CD8-positive, alpha-beta memory T cell (primary cell): ENCODE measurements around the gene BTN2A1. TPM values are rescaled to one million over a fixed set of nuclear protein-coding genes. Genes with fewer than 3 reads are reported as not detected.
"Not testable (repeated sequence)": the region's sequence is repeated elsewhere in the genome, so short reads cannot be mapped to it uniquely, and the experiment has no call there.

Experiments used
- CTCF ChIA-PET: fragments of 350-600 bp; sonication (Branson Sonifier 250); formaldehyde crosslinking; loops from one replicate; lab custom pipeline; 2021; ENCODE audit warnings: antibody characterized with exemption; lab: Charles Lee
- POLR2A ChIA-PET: fragments of 350-600 bp; sonication (Branson Sonifier 250); formaldehyde crosslinking; loops from one replicate; lab custom pipeline; 2021; ENCODE audit warnings: antibody characterized with exemption; lab: Charles Lee
- DNase-seq, 5 donors: peaks; one replicate each; pipeline versions ENCODE4 v3.0.0 to v3.0.0-alpha.2; 2020 to 2022; ENCODE audit warnings: mixed read lengths in 1 of 5
- H3K27ac ChIP-seq: one replicate; pipeline ENCODE4 v1.7.0; 2013; ENCODE audit warnings: low read depth, mild to moderate bottlenecking, low read length, moderate library complexity
- H3K27me3 ChIP-seq: 2 replicates; pipeline ENCODE4 v1.7.0; 2013; ENCODE audit warnings: low read length, mild to moderate bottlenecking; ENCODE audit not compliant: insufficient read depth, poor library complexity, severe bottlenecking
- H3K36me3 ChIP-seq: 2 replicates; pipeline ENCODE4 v1.7.0; 2013; ENCODE audit warnings: mild to moderate bottlenecking, low read length, moderate library complexity; ENCODE audit not compliant: insufficient read depth
- H3K4me1 ChIP-seq: 2 replicates; pipeline ENCODE4 v1.7.0; 2013; ENCODE audit warnings: mild to moderate bottlenecking, low read length, moderate library complexity; ENCODE audit not compliant: insufficient read depth
- H3K4me3 ChIP-seq: 2 replicates; pipeline ENCODE4 v1.7.0; 2013; ENCODE audit warnings: mild to moderate bottlenecking, low read length
- H3K9me3 ChIP-seq: 2 replicates; pipeline ENCODE4 v1.7.0; 2013; ENCODE audit warnings: mild to moderate bottlenecking, low read length
- H3K27ac Mint-ChIP-seq, 8 donors: one replicate each; pipeline ENCODE4 v1.8.0; 2020 to 2021; ENCODE audit warnings: mixed read lengths in 8 of 8, mild to moderate bottlenecking in 6 of 8, inconsistent platforms in 3 of 8, moderate library complexity in 3 of 8
- H3K27me3 Mint-ChIP-seq, 2 donors: one replicate each; pipeline ENCODE4 v1.8.0; 2020 to 2021; ENCODE audit warnings: mixed read lengths in 2 of 2, mild to moderate bottlenecking in 1 of 2, moderate library complexity in 1 of 2
- H3K36me3 Mint-ChIP-seq, 3 donors: one replicate each; pipeline ENCODE4 v1.8.0; 2020 to 2021; ENCODE audit warnings: mixed read lengths in 3 of 3, inconsistent platforms in 1 of 3, mild to moderate bottlenecking in 1 of 3
- H3K4me1 Mint-ChIP-seq, 3 donors: one replicate each; pipeline ENCODE4 v1.8.0; 2020 to 2021; ENCODE audit warnings: mixed read lengths in 3 of 3, inconsistent platforms in 1 of 3, mild to moderate bottlenecking in 1 of 3
- H3K4me3 Mint-ChIP-seq, 7 donors: one replicate each; pipeline ENCODE4 v1.8.0; 2020 to 2021; ENCODE audit warnings: mixed read lengths in 7 of 7, mild to moderate bottlenecking in 6 of 7, moderate library complexity in 4 of 7, inconsistent platforms in 2 of 7
- H3K9me3 Mint-ChIP-seq, 5 donors: one replicate each; pipeline ENCODE4 v1.8.0; 2020 to 2022; ENCODE audit warnings: mixed read lengths in 5 of 5, mild to moderate bottlenecking in 3 of 5, moderate library complexity in 2 of 5, inconsistent platforms in 1 of 5
- polyA plus RNA-seq: library from polyadenylated mRNA; unstranded; fragments of 300-500 nt; fragmentation: Illumina TruSeq; gene quantifications from one replicate; pipeline ENCODE4 v1.2.3, GENCODE V29; 2021
- total RNA-seq, 2 experiments: library from RNA; stranded (reverse); gene quantifications; one replicate each; pipeline ENCODE4 v1.2.3, GENCODE V29; 2021

BTN2A1 gene
- total and polyA plus RNA-seq, 3 experiments from 2014 or later = 14.4 to 26.4 (median 24.0) TPM

DNA sequence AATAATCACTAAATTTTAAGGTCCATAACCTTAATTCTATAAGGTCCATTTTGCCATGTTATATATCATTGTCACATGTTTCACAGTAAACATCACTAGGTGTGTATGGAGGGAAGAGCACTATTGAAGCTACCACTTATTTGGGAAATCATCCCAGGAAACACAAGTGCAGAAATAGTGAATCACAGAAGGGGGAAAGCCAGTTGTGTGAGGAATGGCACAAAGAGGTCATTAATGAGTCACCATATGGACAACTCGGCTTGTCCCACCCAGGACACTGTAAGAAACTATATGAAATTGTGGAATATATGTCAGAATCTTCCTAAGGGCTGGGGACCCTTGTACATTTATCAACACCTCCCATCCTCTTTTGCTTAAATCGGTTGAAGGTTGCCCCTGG is 42.0 kb upstream of the BTN2A1 start:
- Mint-ChIP-seq H3K4me1 (peaks cover 6 to 27% (median 14%) of the 10 kb centered on the region in 3 donors), H3K4me3 (no peak overlapping the region), H3K27me3 (no peaks in the 10 kb centered on the region), H3K9me3 (peaks cover 0 to 6% (median 4%) of the 10 kb centered on the region in 5 donors), H3K27ac (no peak overlapping the region), H3K36me3 (peaks cover 34 to 55% (median 36%) of the 10 kb centered on the region in 3 donors)
- no peak for DNase-seq
- no peaks in the 10 kb centered on the region for H3K9me3 ChIP-seq
- no peaks in the 10 kb centered on the region for H3K27me3 ChIP-seq
- no peak overlapping the region for H3K4me3 ChIP-seq
- ChIA-PET CTCF (no interaction called here), POLR2A (no interaction called here)
- no peak overlapping the region for H3K27ac ChIP-seq
- peaks cover 17% of the 10 kb centered on the region for H3K36me3 ChIP-seq
- H3K4me1 ChIP-seq = peaks cover 5% of the 10 kb centered on the region

DNA sequence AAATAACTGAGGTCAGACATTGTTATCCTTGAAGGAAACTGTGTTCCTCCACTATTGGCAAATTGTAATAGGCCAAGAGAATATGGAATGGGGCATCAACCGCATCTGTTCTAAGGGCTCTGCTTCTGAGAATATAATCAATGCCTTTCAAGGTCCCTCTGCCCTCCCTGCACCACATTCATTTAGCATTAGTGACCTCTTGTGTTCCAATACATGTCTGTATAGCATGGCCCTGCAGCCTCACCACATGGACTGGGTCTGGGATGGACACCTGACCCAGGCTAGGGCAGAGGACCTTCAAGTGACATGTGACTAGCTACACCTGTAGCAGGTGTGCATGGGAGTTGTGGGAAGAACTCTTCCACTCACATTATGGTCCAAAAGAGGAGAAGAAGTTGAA is 41.5 kb upstream of the BTN2A1 start:
- ChIA-PET POLR2A (no interaction called here), CTCF (no interaction called here)
- Mint-ChIP-seq H3K4me1 (peaks cover 6 to 26% (median 14%) of the 10 kb centered on the region in 3 donors), H3K27ac (peak overlapping the region in 3 of 8 donors; percentile 24 to 79 (median 58)), H3K4me3 (no peak overlapping the region), H3K9me3 (peaks cover 0 to 6% (median 4%) of the 10 kb centered on the region in 5 donors), H3K36me3 (peaks cover 32 to 50% (median 34%) of the 10 kb centered on the region in 3 donors), H3K27me3 (no peaks in the 10 kb centered on the region)
- Histone ChIP-seq H3K4me1 (peaks cover 8% of the 10 kb centered on the region), H3K27ac (no peak overlapping the region), H3K27me3 (no peaks in the 10 kb centered on the region), H3K9me3 (no peaks in the 10 kb centered on the region), H3K36me3 (peaks cover 12% of the 10 kb centered on the region), H3K4me3 (no peak overlapping the region)
- no peak for DNase-seq

DNA sequence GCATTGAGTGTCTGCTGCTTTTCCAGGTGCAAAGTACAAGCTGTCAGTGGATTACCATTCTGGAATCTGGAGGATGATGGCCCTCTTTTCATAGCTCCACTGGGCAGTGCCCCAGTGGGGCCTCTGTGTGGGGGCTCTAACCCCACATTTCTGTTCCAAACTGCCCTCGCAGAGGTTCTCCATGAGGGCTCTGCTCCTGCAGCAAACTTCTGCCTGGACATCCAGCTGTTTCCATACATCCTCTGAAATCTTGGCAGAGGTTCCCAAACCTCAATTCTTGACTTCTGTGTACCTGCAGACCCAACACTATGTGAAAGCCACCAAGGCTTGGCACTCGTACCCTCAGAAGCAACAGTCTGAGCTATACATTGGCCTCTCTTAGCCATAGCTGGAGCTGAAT is 39.7 kb upstream of the BTN2A1 start:
- peaks cover 12% of the 10 kb centered on the region for H3K4me1 ChIP-seq
- H3K27me3 ChIP-seq, H3K27ac ChIP-seq, H3K36me3 ChIP-seq, CTCF ChIA-PET, H3K4me3 ChIP-seq, H3K9me3 ChIP-seq, H3K9me3 Mint-ChIP-seq, H3K27me3 Mint-ChIP-seq, DNase-seq, H3K4me3 Mint-ChIP-seq, POLR2A ChIA-PET: not testable (repeated sequence)
- H3K4me1 Mint-ChIP-seq = peaks cover 10 to 28% (median 14%) of the 10 kb centered on the region in 3 donors
- peaks cover 22 to 32% (median 26%) of the 10 kb centered on the region in 3 donors for H3K36me3 Mint-ChIP-seq
- H3K27ac Mint-ChIP-seq = peak overlapping the region in 1 of 8 donors; percentile 48

DNA sequence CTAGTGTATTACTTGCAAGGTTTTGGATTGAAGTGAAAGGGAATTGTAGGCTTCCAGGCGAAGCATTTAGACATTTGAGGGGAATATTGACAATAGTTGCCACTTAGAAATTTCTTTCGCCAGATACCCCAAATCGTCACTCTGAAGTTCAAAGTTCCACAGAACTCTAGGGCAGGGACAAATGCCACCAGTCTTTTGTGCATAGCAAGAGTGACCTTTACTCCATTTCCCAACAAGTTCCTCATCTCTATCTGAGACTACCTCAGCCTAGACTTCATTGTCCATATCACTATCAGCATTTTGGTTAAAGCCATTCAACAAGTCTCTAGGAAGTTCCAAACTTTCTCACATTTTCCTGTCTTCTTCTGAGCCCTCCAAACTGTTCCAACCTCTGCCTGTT is 39.0 kb upstream of the BTN2A1 start:
- H3K27me3 Mint-ChIP-seq, H3K4me3 ChIP-seq, POLR2A ChIA-PET, DNase-seq, H3K36me3 ChIP-seq, H3K27me3 ChIP-seq, H3K9me3 Mint-ChIP-seq, H3K27ac ChIP-seq, H3K9me3 ChIP-seq, CTCF ChIA-PET, H3K4me3 Mint-ChIP-seq: not testable (repeated sequence)
- Mint-ChIP-seq H3K36me3 (peaks cover 20 to 25% (median 20%) of the 10 kb centered on the region in 3 donors), H3K4me1 (peaks cover 8 to 24% (median 21%) of the 10 kb centered on the region in 3 donors), H3K27ac (peak overlapping the region in 2 of 8 donors; percentile 74 to 75)
- H3K4me1 ChIP-seq = peaks cover 12% of the 10 kb centered on the region

DNA sequence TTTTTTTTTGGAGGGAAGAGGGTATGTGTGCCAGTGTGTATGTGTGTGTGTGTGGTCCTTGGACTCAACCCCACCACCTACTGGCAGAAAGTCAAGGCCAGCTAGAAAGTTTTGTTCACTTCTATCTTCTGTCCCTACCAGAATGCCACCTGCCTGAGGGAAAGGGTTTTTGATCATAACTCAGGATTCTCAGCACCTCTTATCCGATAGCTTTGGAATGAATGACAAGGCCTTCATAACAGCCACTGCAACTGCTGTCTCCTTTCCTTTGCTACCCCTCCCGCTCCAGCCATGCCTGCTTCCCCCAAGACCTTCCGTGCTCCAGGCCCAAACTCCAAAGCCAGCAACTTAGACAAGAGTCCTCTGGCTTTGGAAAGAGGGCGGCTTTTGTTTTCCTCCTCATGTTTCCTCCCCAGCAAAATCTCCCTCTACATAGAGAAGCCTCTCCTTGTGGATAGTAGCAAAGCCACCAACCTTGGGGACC is 37.0 kb upstream of the BTN2A1 start:
- peak overlapping the region; percentile 83 for H3K27ac ChIP-seq
- CTCF ChIA-PET = interaction anchor here (0.9 kb wide), 1 partner anchor 58 kb away, joined by 3 read pairs; no protein-coding TSS in a partner anchor

DNA sequence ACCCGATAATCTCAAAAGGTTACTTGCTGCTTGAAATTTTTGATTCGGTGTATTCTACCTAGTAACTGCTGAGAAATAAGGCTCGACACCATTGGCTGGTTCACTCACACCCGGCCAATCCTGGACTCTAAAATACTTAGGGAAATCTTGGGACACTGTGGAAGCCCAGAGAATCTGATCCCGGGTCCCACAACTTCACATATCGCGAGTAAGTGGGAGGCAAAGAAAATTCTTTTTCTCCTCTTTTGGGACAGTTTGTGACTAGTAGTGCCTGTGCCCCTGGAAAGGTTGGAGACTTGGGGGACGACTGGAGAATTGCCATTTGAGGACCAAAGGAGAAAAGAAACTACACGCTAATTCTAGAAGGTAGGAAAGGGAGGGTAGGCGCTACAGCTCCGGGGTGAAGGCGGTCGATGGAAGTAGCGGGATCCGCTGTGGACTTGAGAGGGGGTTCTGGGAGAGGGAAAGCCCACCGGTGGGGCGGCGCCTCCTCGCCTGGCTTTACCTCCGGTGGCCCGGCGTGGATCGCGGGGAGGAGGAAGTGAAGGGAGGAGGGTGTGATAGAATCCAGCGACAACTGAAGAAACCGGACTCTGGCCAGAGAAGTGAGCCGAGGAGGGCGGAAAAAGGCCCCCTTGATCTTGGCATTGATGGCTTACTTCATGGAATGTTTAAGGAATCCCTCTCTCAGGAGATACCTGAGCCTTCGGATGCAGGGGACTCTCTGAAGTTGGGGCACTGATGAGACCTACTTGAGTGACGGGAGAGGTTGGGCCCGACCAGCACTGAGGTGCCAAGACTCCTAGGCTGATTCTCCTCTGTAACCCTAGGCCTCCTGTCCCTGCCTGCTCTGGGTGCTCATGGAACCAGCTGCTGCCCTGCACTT is 36.3 kb upstream of the BTN2A1 start:
- Mint-ChIP-seq H3K27me3 (no peaks in the 10 kb centered on the region), H3K36me3 (peaks cover 5 to 21% (median 7%) of the 10 kb centered on the region in 3 donors), H3K4me3 (no peak overlapping the region), H3K9me3 (peaks cover 0 to 6% (median 4%) of the 10 kb centered on the region in 5 donors), H3K4me1 (peaks cover 12 to 32% (median 18%) of the 10 kb centered on the region in 3 donors), H3K27ac (no peak overlapping the region)
- CTCF ChIA-PET = interaction anchor here (0.9 kb wide), 1 partner anchor 58 kb away, joined by 3 read pairs; no protein-coding TSS in a partner anchor
- POLR2A ChIA-PET = no interaction called here
- peaks cover 12% of the 10 kb centered on the region for H3K4me1 ChIP-seq
- no peaks in the 10 kb centered on the region for H3K27me3 ChIP-seq
- peak overlapping the region; percentile 81 for H3K4me3 ChIP-seq
- H3K36me3 ChIP-seq = no peaks in the 10 kb centered on the region
- H3K9me3 ChIP-seq = no peaks in the 10 kb centered on the region
- H3K27ac ChIP-seq = peak overlapping the region; percentile 83
- peak; percentile 28 to 71 (median 65) for DNase-seq

More for the DNA sequence above, 37.0 kb upstream of the BTN2A1 start:
- Mint-ChIP-seq H3K36me3 (peaks cover 8 to 20% (median 12%) of the 10 kb centered on the region in 3 donors), H3K27me3 (no peaks in the 10 kb centered on the region), H3K4me3 (no peak overlapping the region), H3K9me3 (peaks cover 0 to 6% (median 4%) of the 10 kb centered on the region in 5 donors), H3K4me1 (peaks cover 14 to 32% (median 19%) of the 10 kb centered on the region in 3 donors), H3K27ac (no peak overlapping the region)
- POLR2A ChIA-PET = no interaction called here
- DNase-seq = peak in 1 of 5 donors; percentile 18
- peak overlapping the region; percentile 81 for H3K4me3 ChIP-seq
- H3K27me3 ChIP-seq = no peaks in the 10 kb centered on the region
- H3K9me3 ChIP-seq = no peaks in the 10 kb centered on the region
- H3K4me1 ChIP-seq = peaks cover 12% of the 10 kb centered on the region
- H3K36me3 ChIP-seq = no peaks in the 10 kb centered on the region

DNA sequence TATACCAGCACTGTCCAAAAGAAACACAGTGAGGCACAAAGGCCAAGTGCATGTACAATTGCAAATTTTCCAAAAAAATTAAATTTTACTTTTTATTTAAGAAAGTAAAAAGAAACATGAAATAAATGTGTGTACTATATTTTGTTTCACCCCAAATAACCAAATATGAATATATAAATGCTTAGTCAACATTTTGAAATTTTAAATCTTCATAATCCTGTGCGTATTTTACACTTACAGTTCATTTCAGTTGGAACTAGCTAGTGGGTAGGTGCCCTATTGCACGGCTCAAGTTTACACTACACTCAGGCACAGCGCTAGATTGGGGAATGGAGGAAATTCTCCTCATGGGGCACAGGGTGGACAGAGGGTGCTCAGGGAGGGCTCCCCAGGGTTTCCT is 35.4 kb upstream of the BTN2A1 start:
- Mint-ChIP-seq H3K27ac (peak overlapping the region in 1 of 8 donors; percentile 43), H3K4me1 (peaks cover 12 to 32% (median 18%) of the 10 kb centered on the region in 3 donors), H3K4me3 (peak overlapping the region in 6 of 7 donors; percentile 12 to 64 (median 38)), H3K9me3 (peaks cover 0 to 4% (median 2%) of the 10 kb centered on the region in 5 donors), H3K27me3 (no peaks in the 10 kb centered on the region), H3K36me3 (peaks cover 5 to 25% (median 7%) of the 10 kb centered on the region in 3 donors)
- no peak for DNase-seq
- H3K4me3 ChIP-seq = no peak overlapping the region
- ChIA-PET POLR2A (no interaction called here), CTCF (no interaction called here)
- no peak overlapping the region for H3K27ac ChIP-seq
- no peaks in the 10 kb centered on the region for H3K27me3 ChIP-seq
- no peaks in the 10 kb centered on the region for H3K9me3 ChIP-seq
- H3K4me1 ChIP-seq = peaks cover 12% of the 10 kb centered on the region
- no peaks in the 10 kb centered on the region for H3K36me3 ChIP-seq
